GM10847 (cell line): ENCODE results near the gene TMED9.

Experiments
- POLR2A ChIP-seq: IDR thresholded peaks from 2 replicates; pipeline ENCODE4 v1.6.1; 2011; ENCODE audit not compliant: insufficient read length; ENCODE audit errors: extremely low read depth

The TMED9 gene

GRCh38 chr5:177609076-177610059 lies 17.4 kb downstream of the TMED9 start:
- no peak for TF ChIP-seq POLR2A

GRCh38 chr5:177610131-177610769 lies 18.2 kb downstream of the TMED9 start:
- no peak for TF ChIP-seq POLR2A

GRCh38 chr5:177610770-177611445 lies 18.9 kb downstream of the TMED9 start:
- no peak for TF ChIP-seq POLR2A

- no peak for TF ChIP-seq POLR2A
Measured at GRCh38 chr5:177611446-177612214, 19.6 kb downstream of the TMED9 start.

GRCh38 chr5:177612215-177612673 lies 20.2 kb downstream of the TMED9 start:
- no peak for TF ChIP-seq POLR2A

DNA sequence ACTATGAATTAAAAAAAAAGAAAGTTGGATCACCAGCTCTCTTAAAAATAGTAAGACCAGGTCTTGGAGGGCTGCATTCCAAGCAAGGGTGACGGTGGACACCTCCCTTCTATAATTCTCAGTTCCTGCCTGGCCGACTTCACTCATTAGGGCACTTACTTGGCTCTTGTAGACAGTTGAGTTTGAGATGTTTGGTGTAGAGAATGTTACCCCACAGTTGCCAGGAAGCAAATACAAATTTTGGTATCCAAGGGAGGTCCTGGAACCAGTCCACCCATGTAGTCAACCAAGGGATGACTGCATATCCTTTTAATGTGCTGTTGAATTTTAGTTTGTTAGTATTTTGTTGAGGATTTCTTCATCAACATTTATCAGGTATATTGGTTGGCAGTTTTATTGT lies 28.6 kb downstream of the TMED9 start:
- TF ChIP-seq POLR2A = no peak
